HepG2 (cell line): ENCODE results near the gene ZDHHC16. TPM values are rescaled to one million over a fixed set of nuclear protein-coding genes. Genes with fewer than 3 reads are reported as not detected.

Experiments
- AGO1 ChIP-seq: fragments of 200-400 bp; formaldehyde crosslinking; IDR thresholded peaks from 2 replicates; pipeline ENCODE4 v1.6.1; 2017; ENCODE audit warnings: mild to moderate bottlenecking, low read depth, low read length, moderate library complexity; ENCODE audit not compliant: poor library complexity, severe bottlenecking
- ATM ChIP-seq: fragments of 450-650 bp; IDR thresholded peaks from 2 replicates; pipeline ENCODE4 v1.7.1; 2017; ENCODE audit warnings: mild to moderate bottlenecking, borderline replicate concordance
- PPARG ChIP-seq: conservative IDR thresholded peaks from 2 replicates; pipeline ENCODE4 v1.6.1; 2016; ENCODE audit warnings: missing biosample characterization, missing genetic modification reagents
- ZMYM2 ChIP-seq: sonication (generic); formaldehyde crosslinking; IDR thresholded peaks from 2 replicates; pipeline ENCODE4 v1.8.0; 2022; ENCODE audit warnings: mild to moderate bottlenecking, missing genetic modification reagents
- ZNF234 ChIP-seq: sonication (generic); formaldehyde crosslinking; conservative IDR thresholded peaks from 2 replicates; pipeline ENCODE4 v1.5.1; 2020; ENCODE audit warnings: mild to moderate bottlenecking, missing genetic modification reagents
- ZNF781 ChIP-seq: sonication (generic); formaldehyde crosslinking; IDR thresholded peaks from 2 replicates; pipeline ENCODE4 v1.5.1; 2020; ENCODE audit warnings: borderline replicate concordance, mild to moderate bottlenecking, missing genetic modification reagents; ENCODE audit errors: not compliant biosample characterization
- polyA plus RNA-seq, 8 experiments: library from polyadenylated mRNA; depleted of rRNA in 3 of 8; stranded (reverse) in 7 of 8; unstranded in 1 of 8; fragments of >200 nt; fragmentation: Illumina TruSeq in 4 of 8; extraction: Trizol in 4 of 8; gene quantifications; 2 replicates each; pipeline versions ENCODE4 v1.2.1 to v1.2.3, GENCODE V29; 2011 to 2016; ENCODE audit warnings: low read depth in 4 of 8, missing spikeins in 1 of 8, mixed read lengths in 1 of 8; ENCODE audit not compliant: insufficient read depth in 1 of 8
- total RNA-seq, 5 experiments: library from RNA; depleted of rRNA; stranded (reverse); fragments of >200 nt; fragmentation: Illumina TruSeq; extraction: Trizol; gene quantifications; 2 replicates each; pipeline ENCODE4 v1.2.3, GENCODE V29; 2016; ENCODE audit warnings: low read depth in 1 of 5
- TF ChIP-seq, protein P1 (sequence below): sonication (generic); formaldehyde crosslinking; IDR thresholded peaks from 2 replicates; pipeline ENCODE4 v1.4.0; 2020; ENCODE audit warnings: missing genetic modification reagents
- TF ChIP-seq, protein P2 (sequence below): IDR thresholded peaks from 2 replicates; pipeline ENCODE4 v1.6.1; 2016
- TF ChIP-seq, protein P3 (sequence below): sonication (generic); formaldehyde crosslinking; IDR thresholded peaks from 2 replicates; pipeline ENCODE4 v1.5.1; 2020; ENCODE audit warnings: mild to moderate bottlenecking, missing genetic modification reagents, moderate library complexity
- TF ChIP-seq, protein P4 (sequence below), 2 experiments: IDR thresholded peaks; 2 replicates each; pipeline ENCODE4 v1.6.1; 2011 to 2012; ENCODE audit warnings: low read length in 2 of 2, borderline replicate concordance in 1 of 2, low read depth in 1 of 2, mild to moderate bottlenecking in 1 of 2, moderate library complexity in 1 of 2
- TF ChIP-seq, protein P5 (sequence below): sonication (generic); formaldehyde crosslinking; IDR thresholded peaks from 2 replicates; pipeline ENCODE4 v1.9.0; 2022; ENCODE audit warnings: low read depth, missing genetic modification reagents
- TF ChIP-seq, protein P6 (sequence below): IDR thresholded peaks from 2 replicates; pipeline ENCODE4 v1.6.1; 2016; ENCODE audit warnings: low read depth, borderline replicate concordance

ZDHHC16 gene
- total and polyA plus RNA-seq, 2 of the 13 experiments (the other 11 are each of a cell fraction or from before 2014, with no cell fraction given): 40.8 to 41.8 TPM

DNA sequence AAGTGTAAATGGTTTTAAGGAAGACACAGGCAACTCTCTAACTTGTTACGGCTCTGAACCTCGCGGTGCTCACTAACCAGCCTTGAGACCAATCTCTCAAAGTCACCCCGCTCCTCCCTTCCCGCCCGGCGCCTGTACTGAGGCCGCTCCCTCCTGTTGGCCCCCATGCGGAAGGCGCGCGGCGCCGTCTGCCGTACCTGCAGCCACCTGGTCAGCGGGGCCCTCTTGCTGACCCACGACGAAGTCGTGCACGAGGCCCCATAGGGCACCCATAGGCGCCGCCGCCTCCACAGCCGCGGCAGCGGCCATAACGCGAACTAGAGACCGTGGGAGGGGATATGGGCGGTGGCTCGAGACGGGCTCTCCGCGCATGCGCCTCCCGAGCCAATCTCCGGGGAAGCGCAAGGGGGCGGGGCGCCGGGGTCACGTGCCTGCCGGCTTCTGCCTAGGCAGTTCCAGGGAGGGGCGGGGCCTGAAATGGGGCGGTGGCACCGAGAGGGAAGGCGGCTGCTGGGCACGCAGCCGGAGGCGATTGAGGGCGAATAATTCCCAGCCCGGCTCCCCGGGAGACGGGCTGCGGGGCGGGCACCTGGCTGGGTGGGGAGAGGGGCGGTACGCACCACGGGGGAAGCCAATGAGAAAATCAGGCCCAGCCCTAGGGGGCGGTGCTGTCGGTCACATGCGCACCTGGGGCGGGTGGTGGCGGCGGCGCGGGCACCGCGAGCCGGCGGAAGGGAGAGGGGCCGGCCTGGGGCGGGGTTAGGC, 52.3 kb downstream of the ZDHHC16 start, which contains the start of gene MMS19 (continued):
- TF ChIP-seq, protein P1, sequence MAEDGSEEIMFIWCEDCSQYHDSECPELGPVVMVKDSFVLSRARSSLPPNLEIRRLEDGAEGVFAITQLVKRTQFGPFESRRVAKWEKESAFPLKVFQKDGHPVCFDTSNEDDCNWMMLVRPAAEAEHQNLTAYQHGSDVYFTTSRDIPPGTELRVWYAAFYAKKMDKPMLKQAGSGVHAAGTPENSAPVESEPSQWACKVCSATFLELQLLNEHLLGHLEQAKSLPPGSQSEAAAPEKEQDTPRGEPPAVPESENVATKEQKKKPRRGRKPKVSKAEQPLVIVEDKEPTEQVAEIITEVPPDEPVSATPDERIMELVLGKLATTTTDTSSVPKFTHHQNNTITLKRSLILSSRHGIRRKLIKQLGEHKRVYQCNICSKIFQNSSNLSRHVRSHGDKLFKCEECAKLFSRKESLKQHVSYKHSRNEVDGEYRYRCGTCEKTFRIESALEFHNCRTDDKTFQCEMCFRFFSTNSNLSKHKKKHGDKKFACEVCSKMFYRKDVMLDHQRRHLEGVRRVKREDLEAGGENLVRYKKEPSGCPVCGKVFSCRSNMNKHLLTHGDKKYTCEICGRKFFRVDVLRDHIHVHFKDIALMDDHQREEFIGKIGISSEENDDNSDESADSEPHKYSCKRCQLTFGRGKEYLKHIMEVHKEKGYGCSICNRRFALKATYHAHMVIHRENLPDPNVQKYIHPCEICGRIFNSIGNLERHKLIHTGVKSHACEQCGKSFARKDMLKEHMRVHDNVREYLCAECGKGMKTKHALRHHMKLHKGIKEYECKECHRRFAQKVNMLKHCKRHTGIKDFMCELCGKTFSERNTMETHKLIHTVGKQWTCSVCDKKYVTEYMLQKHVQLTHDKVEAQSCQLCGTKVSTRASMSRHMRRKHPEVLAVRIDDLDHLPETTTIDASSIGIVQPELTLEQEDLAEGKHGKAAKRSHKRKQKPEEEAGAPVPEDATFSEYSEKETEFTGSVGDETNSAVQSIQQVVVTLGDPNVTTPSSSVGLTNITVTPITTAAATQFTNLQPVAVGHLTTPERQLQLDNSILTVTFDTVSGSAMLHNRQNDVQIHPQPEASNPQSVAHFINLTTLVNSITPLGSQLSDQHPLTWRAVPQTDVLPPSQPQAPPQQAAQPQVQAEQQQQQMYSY: no peak
- TF ChIP-seq PPARG: 0 out of 2 replicates have a peak, but pooled peaks have one; percentile 17
- TF ChIP-seq, protein P2, sequence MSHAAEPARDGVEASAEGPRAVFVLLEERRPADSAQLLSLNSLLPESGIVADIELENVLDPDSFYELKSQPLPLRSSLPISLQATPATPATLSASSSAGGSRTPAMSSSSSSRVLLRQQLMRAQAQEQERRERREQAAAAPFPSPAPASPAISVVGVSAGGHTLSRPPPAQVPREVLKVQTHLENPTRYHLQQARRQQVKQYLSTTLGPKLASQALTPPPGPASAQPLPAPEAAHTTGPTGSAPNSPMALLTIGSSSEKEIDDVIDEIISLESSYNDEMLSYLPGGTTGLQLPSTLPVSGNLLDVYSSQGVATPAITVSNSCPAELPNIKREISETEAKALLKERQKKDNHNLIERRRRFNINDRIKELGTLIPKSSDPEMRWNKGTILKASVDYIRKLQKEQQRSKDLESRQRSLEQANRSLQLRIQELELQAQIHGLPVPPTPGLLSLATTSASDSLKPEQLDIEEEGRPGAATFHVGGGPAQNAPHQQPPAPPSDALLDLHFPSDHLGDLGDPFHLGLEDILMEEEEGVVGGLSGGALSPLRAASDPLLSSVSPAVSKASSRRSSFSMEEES (CRISPR knock-in tag): peak; percentile 60
- no peak for TF ChIP-seq ZNF234 (CRISPR knock-in tag)
- TF ChIP-seq, protein P3, sequence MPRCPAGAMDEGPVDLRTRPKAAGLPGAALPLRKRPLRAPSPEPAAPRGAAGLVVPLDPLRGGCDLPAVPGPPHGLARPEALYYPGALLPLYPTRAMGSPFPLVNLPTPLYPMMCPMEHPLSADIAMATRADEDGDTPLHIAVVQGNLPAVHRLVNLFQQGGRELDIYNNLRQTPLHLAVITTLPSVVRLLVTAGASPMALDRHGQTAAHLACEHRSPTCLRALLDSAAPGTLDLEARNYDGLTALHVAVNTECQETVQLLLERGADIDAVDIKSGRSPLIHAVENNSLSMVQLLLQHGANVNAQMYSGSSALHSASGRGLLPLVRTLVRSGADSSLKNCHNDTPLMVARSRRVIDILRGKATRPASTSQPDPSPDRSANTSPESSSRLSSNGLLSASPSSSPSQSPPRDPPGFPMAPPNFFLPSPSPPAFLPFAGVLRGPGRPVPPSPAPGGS (CRISPR knock-in tag): 0 out of 2 replicates have a peak, but pooled peaks have one; percentile 69
- TF ChIP-seq, protein P4, sequence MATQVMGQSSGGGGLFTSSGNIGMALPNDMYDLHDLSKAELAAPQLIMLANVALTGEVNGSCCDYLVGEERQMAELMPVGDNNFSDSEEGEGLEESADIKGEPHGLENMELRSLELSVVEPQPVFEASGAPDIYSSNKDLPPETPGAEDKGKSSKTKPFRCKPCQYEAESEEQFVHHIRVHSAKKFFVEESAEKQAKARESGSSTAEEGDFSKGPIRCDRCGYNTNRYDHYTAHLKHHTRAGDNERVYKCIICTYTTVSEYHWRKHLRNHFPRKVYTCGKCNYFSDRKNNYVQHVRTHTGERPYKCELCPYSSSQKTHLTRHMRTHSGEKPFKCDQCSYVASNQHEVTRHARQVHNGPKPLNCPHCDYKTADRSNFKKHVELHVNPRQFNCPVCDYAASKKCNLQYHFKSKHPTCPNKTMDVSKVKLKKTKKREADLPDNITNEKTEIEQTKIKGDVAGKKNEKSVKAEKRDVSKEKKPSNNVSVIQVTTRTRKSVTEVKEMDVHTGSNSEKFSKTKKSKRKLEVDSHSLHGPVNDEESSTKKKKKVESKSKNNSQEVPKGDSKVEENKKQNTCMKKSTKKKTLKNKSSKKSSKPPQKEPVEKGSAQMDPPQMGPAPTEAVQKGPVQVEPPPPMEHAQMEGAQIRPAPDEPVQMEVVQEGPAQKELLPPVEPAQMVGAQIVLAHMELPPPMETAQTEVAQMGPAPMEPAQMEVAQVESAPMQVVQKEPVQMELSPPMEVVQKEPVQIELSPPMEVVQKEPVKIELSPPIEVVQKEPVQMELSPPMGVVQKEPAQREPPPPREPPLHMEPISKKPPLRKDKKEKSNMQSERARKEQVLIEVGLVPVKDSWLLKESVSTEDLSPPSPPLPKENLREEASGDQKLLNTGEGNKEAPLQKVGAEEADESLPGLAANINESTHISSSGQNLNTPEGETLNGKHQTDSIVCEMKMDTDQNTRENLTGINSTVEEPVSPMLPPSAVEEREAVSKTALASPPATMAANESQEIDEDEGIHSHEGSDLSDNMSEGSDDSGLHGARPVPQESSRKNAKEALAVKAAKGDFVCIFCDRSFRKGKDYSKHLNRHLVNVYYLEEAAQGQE (IDR thresholded peaks at IDR 0.05; ENCODE audit: borderline replicate concordance in 1 of 2, low read depth in 1 of 2, low read length in 2 of 2): peak in 1 of 2 experiments; percentile 55; a peak in 1 of 4 replicates
- TF ChIP-seq, protein P5, sequence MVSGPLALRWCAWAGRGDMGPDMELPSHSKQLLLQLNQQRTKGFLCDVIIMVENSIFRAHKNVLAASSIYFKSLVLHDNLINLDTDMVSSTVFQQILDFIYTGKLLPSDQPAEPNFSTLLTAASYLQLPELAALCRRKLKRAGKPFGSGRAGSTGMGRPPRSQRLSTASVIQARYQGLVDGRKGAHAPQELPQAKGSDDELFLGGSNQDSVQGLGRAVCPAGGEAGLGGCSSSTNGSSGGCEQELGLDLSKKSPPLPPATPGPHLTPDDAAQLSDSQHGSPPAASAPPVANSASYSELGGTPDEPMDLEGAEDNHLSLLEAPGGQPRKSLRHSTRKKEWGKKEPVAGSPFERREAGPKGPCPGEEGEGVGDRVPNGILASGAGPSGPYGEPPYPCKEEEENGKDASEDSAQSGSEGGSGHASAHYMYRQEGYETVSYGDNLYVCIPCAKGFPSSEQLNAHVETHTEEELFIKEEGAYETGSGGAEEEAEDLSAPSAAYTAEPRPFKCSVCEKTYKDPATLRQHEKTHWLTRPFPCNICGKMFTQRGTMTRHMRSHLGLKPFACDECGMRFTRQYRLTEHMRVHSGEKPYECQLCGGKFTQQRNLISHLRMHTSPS (CRISPR knock-in tag): peak; percentile 67; the same call in 1 of the 2 replicates
- TF ChIP-seq AGO1: no peak
- TF ChIP-seq ZMYM2 (CRISPR knock-in tag): no peak
- TF ChIP-seq, protein P6, sequence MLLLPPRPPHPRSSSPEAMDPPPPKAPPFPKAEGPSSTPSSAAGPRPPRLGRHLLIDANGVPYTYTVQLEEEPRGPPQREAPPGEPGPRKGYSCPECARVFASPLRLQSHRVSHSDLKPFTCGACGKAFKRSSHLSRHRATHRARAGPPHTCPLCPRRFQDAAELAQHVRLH: no peak
- peak; percentile 90 for TF ChIP-seq ZNF781 (CRISPR knock-in tag)
- TF ChIP-seq ATM: no peak
